ENCODE measurements around the gene TIGD7. TPM values are rescaled to one million over a fixed set of nuclear protein-coding genes. Genes with fewer than 3 reads are reported as not detected.
A peak's percentile ranks its signal among the peaks of the same experiment; 100 is the strongest.
"Not testable (repeated sequence)": the region's sequence is repeated elsewhere in the genome, so short reads cannot be mapped to it uniquely, and the experiment has no call there.

Gene TIGD7
- total RNA-seq, 1 donor from 2014 or later = 2.4 TPM

DNA sequence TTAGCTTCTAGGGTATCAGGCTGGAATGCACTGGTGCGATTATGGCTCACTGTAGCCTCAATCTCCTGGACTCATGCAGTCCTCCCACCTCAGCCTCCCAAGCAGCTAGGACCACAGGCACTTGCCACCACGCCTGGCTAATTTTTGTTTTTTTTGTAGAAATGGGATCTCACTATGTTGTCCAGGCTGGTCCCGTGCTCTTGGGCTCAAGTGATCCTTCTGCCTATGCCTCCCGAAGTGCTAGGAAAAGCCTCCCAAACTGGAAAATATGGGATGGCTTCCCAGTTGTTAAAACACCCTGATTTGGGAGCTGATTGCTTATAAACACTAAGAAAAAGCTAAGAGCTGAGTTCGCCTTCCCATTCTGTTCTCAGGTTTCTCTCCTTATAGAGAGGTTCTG, 28.6 kb downstream of the TIGD7 start:
- H3K36me3 ChIP-seq (ENCODE audit: control insufficient read depth, insufficient read depth, low read length) = no peaks in the 10 kb centered on the region
- no peaks in the 10 kb centered on the region for H3K27me3 ChIP-seq (ENCODE audit: control insufficient read depth, insufficient read depth, low read length)
- FAIRE-seq = no peak
- TF ChIP-seq, protein P1, sequence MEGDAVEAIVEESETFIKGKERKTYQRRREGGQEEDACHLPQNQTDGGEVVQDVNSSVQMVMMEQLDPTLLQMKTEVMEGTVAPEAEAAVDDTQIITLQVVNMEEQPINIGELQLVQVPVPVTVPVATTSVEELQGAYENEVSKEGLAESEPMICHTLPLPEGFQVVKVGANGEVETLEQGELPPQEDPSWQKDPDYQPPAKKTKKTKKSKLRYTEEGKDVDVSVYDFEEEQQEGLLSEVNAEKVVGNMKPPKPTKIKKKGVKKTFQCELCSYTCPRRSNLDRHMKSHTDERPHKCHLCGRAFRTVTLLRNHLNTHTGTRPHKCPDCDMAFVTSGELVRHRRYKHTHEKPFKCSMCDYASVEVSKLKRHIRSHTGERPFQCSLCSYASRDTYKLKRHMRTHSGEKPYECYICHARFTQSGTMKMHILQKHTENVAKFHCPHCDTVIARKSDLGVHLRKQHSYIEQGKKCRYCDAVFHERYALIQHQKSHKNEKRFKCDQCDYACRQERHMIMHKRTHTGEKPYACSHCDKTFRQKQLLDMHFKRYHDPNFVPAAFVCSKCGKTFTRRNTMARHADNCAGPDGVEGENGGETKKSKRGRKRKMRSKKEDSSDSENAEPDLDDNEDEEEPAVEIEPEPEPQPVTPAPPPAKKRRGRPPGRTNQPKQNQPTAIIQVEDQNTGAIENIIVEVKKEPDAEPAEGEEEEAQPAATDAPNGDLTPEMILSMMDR (IDR thresholded peaks at IDR 0.05; ENCODE audit: insufficient read depth, low read length, severe bottlenecking) = no peak
- no peak overlapping the region for H3K4me3 ChIP-seq (ENCODE audit: low read depth, low read length)
- no peak for DNase-seq (ENCODE audit: low read depth)

DNA sequence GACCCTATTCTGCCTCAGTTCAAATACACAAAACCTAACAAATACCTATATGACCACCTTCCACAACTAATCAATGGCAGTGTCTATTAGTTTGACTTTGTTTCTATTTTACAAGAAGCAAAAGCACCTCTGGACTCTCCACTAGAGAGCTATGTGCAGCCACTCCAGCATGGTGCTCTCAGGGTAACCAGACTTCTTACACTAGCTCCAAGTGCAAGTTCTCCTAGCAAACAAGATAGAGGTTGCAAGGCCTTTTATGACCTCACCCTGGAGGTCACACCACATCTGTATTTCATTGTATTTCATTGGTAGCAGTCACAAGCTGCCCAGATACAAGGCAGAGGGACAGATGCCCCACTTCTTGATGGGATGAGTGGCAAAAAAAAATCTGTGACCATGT, 30.3 kb downstream of the TIGD7 start:
- DNase-seq (ENCODE audit: low read depth) (no peak), FAIRE-seq (peak; percentile 52)
- Histone ChIP-seq H3K27me3 (ENCODE audit: control insufficient read depth, insufficient read depth, low read length) (no peaks in the 10 kb centered on the region), H3K4me3 (ENCODE audit: low read depth, low read length) (no peak overlapping the region), H3K36me3 (ENCODE audit: control insufficient read depth, insufficient read depth, low read length) (no peaks in the 10 kb centered on the region)
- TF ChIP-seq, protein P1 (IDR thresholded peaks at IDR 0.05; ENCODE audit: insufficient read depth, low read length, severe bottlenecking) = no peak

DNA sequence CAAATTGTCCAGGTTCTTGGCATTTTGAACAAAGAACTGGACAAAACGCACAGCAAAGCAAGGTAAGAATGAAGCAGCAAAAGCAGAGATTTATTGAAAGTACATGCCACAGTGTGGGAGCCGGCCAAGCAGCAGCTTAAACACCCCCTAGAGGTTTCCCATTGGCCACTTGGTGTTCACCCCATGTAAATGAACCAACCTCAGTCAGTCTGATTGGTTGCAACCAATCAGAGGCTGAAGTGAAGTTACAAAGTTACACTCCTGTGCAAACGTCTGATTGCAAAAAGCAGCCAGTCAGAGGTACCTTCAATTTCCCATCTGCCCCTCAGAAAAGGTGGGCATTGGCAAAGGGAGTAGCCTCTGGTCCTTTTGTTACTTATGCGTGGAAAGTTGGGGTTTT, 30.7 kb downstream of the TIGD7 start:
- Histone ChIP-seq H3K36me3 (ENCODE audit: control insufficient read depth, insufficient read depth, low read length) (no peaks in the 10 kb centered on the region), H3K4me3 (ENCODE audit: low read depth, low read length) (no peak overlapping the region), H3K27me3 (ENCODE audit: control insufficient read depth, insufficient read depth, low read length) (no peaks in the 10 kb centered on the region)
- TF ChIP-seq, protein P1 (IDR thresholded peaks at IDR 0.05; ENCODE audit: insufficient read depth, low read length, severe bottlenecking) = no peak
- DNase-seq (ENCODE audit: low read depth) (no peak), FAIRE-seq (no peak)

DNA sequence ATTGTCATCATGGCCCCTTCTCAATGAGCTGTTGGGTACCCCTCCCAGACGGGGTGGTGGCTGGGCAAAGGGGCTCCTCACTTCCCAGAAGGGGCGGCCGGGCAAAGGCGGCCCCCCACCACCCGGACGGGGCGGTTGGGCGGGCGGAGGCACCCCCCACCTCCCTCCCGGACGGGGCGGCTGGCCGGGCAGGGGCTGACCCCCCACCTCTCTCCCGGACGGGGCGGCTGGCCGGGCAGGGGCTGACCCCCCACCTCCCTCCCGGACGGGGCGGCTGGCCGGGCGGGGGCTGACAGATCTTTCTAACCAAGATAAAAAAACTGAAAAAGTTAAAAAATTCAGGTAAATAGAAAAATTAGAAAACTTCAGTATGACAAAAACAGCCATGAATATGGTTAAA, 33.9 kb downstream of the TIGD7 start:
- H3K27me3 ChIP-seq (ENCODE audit: control insufficient read depth, insufficient read depth, low read length); FAIRE-seq; H3K36me3 ChIP-seq (ENCODE audit: control insufficient read depth, insufficient read depth, low read length); DNase-seq (ENCODE audit: low read depth); H3K4me3 ChIP-seq (ENCODE audit: low read depth, low read length): not testable (repeated sequence)

DNA sequence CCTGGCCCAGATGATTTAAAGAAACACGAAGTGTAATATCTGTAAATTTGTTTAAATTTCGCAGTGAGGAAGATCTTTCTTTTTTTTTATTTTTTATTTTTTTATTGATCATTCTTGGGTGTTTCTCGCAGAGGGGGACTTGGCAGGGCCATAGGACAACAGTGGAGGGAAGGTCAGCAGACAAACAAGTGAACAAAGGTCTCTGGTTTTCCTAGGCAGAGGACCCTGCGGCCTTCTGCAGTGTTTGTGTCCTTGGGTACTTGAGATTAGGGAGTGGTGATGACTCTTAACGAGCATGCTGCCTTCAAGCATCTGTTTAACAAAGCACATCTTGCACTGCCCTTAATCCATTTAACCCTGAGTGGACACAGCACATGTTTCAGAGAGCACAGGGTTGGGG, 34.5 kb downstream of the TIGD7 start:
- H3K36me3 ChIP-seq (ENCODE audit: control insufficient read depth, insufficient read depth, low read length); H3K4me3 ChIP-seq (ENCODE audit: low read depth, low read length); H3K27me3 ChIP-seq (ENCODE audit: control insufficient read depth, insufficient read depth, low read length); DNase-seq (ENCODE audit: low read depth); FAIRE-seq: not testable (repeated sequence)

DNA sequence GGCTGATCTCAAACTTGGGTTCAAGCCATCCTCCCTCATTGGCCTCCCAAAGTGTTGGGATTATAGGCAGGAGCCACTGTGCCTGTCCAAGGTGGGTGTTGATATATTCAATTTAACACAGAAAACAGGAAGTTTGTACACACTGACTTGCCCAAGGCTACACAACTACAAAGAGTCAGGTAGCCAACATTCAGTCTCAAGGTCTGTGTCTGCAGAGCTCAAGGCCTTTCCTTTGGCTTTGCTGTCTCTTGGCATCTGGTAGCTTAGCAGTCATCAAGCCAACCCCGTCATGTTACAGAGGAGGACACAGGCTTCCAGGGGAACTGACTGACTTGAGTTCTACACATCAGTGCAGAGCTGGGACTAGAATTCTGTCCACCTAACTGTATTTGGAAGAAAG, 36.9 kb downstream of the TIGD7 start:
- H3K36me3 ChIP-seq (ENCODE audit: control insufficient read depth, insufficient read depth, low read length) = no peaks in the 10 kb centered on the region

More for the DNA sequence above, 36.9 kb downstream of the TIGD7 start:
- Histone ChIP-seq H3K27me3 (ENCODE audit: control insufficient read depth, insufficient read depth, low read length) (no peaks in the 10 kb centered on the region), H3K4me3 (ENCODE audit: low read depth, low read length) (no peak overlapping the region)
- FAIRE-seq (no peak), DNase-seq (ENCODE audit: low read depth) (no peak)
- TF ChIP-seq, protein P1 (IDR thresholded peaks at IDR 0.05; ENCODE audit: insufficient read depth, low read length, severe bottlenecking) = no peak

Data from bronchial epithelial cell (primary cell).